Measurements from ENCODE around the gene PTCD1. TPM values are rescaled to one million over a fixed set of nuclear protein-coding genes. Genes with fewer than 3 reads are reported as not detected.
A peak's percentile ranks its signal among the peaks of the same experiment; 100 is the strongest.
"Not testable (repeated sequence)": the region's sequence is repeated elsewhere in the genome, so short reads cannot be mapped to it uniquely, and the experiment has no call there.

The PTCD1 gene
- total RNA-seq, 1 donor from 2014 or later, result 6.8 TPM

- DNase-seq, result no peak
Measured at GRCh38 chr7:99385564-99385963, 53.0 kb downstream of the PTCD1 start.

DNA sequence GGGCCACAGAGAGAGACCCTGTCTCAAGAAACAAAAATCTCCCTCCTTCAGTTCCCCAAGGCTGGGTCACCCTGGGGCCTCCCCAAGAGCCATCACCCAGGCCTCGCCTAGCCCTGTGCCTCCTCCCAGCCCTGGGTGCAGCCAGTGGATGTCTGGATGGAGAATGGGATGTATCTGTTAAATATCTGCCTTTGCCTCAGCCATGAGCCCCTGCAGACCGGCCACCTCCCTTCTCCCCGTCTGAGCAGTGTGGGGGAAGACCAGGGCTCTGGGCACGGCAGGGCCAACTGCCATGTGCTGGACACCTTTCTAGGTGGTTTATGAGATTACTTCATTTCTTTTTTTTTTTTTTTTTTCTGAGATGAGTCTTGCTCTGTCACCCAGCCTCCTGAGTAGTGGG lies 54.1 kb downstream of the PTCD1 start:
- no peak for DNase-seq

GRCh38 chr7:99383791-99384370 lies 54.7 kb downstream of the PTCD1 start:
- no peak for DNase-seq

GRCh38 chr7:99383203-99383602 lies 55.4 kb downstream of the PTCD1 start:
- DNase-seq, result no peak

DNA sequence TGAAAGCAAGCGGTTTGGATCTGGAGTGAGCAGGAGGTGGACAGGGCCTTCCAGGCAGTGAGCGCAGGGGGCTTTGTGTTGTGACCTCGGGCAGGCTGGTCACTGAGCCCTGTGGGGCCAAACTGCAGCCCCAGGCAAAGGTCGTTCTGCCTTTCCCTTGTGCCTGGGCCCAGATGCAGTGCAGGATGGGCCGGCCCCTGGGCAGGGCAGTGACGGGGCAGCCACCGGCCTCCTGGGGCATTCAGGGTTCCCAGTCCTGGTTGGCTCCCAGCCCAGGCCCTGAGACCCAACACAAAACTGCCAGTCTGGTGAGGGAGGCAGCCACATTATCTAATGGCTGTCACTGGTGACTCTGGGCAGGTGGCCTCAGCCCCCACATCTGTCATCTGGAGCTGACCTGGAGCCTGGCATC lies 56.9 kb downstream of the PTCD1 start:
- DNase-seq, result no peak

DNA sequence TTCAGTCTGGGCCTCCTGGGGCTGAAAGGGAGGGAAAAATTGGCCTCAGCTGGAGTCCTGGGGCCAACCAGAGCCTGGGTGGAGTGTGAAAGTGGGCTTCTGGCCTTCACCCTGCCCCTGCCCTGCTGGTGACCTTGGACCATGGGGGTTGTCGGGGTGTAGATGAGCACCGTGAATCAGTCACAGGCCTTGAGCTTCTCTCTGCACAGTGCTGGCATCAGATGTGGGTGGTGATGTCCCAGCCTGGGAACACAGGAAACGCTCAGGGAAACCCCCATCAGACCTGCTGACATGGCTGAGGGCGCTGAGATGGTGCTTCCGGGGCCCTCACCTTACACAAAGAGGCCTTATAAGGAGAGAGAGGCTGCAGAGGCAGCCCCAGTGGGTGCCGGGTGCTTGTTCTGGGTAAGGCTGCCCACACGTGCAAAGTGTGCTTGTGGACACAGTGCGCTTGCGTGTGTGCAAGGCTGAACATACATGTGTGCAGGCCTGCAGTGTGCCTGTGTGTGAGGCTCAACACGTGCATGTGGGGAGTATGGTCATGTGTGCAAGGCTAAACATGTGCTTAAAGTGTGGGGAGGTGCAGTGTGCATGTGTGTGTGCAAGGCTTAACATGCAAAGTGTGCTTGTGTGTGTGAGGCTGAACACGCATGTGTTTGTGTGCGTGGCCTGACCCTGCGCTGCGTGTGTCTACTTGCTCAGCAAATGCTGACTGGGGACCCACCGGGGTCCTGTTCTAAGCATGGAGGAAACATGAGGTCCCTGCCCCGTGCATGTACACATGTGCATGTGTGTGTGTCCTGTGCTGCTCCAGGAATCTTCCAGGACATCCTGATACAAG lies 57.6 kb downstream of the PTCD1 start:
- DNase-seq, result no peak

DNA sequence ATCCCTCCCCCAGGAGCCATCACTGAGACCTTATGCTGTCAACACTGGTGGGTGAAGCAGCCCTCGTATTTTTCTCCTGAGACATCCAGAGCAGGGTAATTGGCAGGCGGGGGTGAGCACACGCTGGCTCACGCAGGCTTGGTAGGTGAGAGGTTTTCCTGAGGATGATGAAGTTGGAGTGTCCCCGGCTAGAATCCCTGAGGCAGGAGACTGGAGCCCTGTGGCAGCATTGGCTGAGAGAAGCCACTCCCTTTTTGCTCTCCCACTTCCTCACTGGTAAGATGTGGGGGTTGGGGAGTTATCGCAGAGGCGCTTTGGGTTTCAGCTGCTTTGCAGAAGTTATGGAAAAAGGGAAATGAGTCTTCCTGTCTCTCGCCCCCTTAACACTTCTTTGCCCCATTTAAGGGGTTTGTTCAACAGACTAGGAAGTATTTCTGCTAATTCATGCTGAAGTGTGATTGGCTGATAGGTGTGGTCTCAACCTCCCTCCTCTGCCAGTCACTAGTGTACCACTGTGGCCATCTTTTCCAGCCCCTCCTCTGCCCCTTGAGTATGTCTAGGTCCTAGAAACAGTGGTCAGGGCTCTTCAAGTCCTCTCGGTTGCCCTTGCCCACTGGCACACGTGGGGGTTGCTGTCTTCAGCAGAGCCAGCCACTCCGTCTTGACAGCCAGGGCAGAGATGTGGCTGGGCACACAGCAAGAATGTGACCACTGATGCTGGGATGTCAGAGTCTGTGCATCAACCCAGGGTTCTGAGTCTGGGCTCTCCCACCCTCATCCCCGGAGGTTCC lies 58.4 kb downstream of the PTCD1 start:
- peak; percentile 73 for DNase-seq

- not testable (repeated sequence) for DNase-seq
Measured at GRCh38 chr7:99379693-99380031, 58.9 kb downstream of the PTCD1 start.

GRCh38 chr7:99379043-99379577 lies 59.5 kb downstream of the PTCD1 start:
- DNase-seq, result peak; percentile 96

- peak; percentile 77 for DNase-seq
Measured at GRCh38 chr7:99375070-99375807, 63.4 kb downstream of the PTCD1 start.

DNA sequence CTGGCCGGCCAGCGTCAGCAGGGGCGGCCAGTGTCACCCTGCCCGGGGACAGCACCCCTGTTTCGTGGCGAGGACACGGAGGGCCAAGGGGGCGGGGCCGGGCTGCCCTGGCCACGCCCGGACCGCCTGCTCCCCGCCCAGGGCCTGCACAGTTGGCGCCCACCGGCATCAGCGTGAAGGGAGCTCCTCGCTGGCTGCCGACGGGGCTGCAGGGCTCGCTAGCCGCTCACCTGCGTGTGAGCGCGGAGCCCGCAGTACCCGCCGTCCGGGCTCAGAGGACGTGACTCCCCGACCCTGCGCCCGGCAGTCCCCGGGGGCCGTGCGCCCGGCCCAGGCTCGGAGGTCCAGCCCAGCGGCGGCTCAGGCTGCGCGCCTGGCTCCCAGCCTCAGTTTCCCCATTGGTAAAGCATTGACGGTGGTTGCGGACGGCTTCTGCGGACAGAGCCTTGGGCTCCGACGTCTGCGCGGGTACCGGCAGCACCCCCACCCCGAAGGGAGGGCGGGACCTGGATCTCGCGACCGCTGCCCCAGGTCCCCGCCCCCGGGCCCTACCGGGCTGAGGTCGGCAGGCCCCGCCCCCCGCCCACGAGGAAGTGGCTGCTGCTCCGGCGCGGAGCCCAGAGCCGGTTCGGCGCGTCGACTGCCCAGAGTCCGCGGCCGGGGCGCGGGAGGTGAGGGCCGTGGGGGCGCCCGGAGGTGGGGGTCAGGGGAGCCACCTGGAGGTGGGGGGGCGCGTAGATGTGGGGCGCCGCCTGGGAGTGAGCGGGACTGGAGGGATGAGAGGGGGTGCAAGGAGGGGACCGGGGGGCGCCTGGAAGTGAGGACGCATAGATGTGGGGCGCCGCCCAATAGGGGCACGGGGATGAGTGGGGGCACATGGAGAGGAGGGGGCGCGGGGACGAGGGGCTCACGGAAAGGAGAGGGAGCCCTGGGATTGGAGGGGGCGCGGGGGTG lies 64.2 kb downstream of the PTCD1 start, which contains the start of gene ARPC1B:
Gene ARPC1B (plus strand): TSS at position 620 of the 954 bp plus-strand sequence. CDS start 10,985 bp downstream, outside the sequence.
- DNase-seq, result peak; percentile 85

GRCh38 chr7:99373091-99374066 lies 65.2 kb downstream of the PTCD1 start:
- no peak for DNase-seq

GRCh38 chr7:99372275-99373090 lies 66.1 kb downstream of the PTCD1 start:
- peak; percentile 19 for DNase-seq

- DNase-seq, result no peak
Measured at GRCh38 chr7:99371376-99371920, 67.2 kb downstream of the PTCD1 start.

GRCh38 chr7:99369767-99370391 lies 68.7 kb downstream of the PTCD1 start:
- DNase-seq, result no peak

DNA sequence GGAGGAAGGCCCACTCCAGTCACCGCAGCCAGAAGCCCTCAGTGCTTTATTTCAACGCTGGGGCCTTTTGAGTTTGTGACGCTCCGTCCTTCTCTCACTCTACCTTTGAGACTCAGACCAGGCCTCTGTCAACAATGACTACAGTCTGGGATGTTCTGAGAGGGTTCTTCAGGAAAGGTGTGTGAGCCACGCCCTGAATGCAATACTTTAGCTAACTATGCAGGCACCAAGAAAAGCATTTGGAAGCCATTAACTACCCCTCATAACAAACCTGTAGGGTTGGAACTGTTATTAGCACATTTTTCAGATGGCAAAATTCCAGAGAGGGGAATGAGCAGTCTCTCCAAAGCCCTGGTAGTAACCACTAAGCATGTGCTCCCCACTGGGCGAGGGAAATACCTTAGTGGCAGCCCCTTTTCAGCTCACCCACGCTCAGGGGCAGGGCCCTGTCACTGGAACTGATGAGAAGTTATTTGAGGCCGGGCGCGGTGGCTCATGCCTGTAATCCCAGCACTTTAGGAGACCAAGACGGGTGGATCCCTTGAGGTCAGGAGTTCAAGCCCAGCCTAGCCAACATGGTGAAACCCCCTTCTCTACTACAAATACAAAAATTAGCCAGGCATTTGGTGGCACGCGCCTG lies 69.7 kb downstream of the PTCD1 start:
- no peak for DNase-seq

Data from dermis blood vessel endothelial cell (primary cell).